ENCODE data around the gene SMIM41. TPM values are rescaled to one million over a fixed set of nuclear protein-coding genes. Genes with fewer than 3 reads are reported as not detected.

The SMIM41 gene
- total RNA-seq, 2 experiments from 2014 or later: not detected

- ChIA-PET POLR2A (interaction anchor here (1.7 kb wide), 1 partner anchor 9 kb away, joined by 4 read pairs; the partner anchor contains the start of gene NR4A1), CTCF (interaction anchor here (0.9 to 15.8 kb wide), 4 partner anchors 15 to 81 kb away, joined by 4 to 261 read pairs (median 5); partner anchors contain the start of gene ATG101)
- peak; percentile 57 for DNase-seq
- H3K36me3 Mint-ChIP-seq: peaks cover 1% of the 10 kb centered on the region
- H3K9me3 Mint-ChIP-seq: no peaks in the 10 kb centered on the region
- H3K4me3 Mint-ChIP-seq: peak overlapping the region; percentile 25
- H3K27me3 Mint-ChIP-seq: no peaks in the 10 kb centered on the region
- peaks cover 34% of the 10 kb centered on the region for H3K4me1 Mint-ChIP-seq (ENCODE audit: low read depth)
- H3K27ac Mint-ChIP-seq: no peak overlapping the region
- intact Hi-C loops (cut with micrococcal nuclease): no loop called here
These were observed 37.8 kb upstream of the SMIM41 start for GRCh38 chr12:52041695-52042123.

GRCh38 chr12:52042706-52043385 lies 36.7 kb upstream of the SMIM41 start:
- Mint-ChIP-seq H3K27me3 (no peaks in the 10 kb centered on the region), H3K4me3 (no peak overlapping the region), H3K27ac (no peak overlapping the region), H3K4me1 (ENCODE audit: low read depth) (peaks cover 32% of the 10 kb centered on the region), H3K9me3 (no peaks in the 10 kb centered on the region), H3K36me3 (peaks cover 1% of the 10 kb centered on the region)
- POLR2A ChIA-PET: no interaction called here
- CTCF ChIA-PET: interaction anchor here (15.8 kb wide), 1 partner anchor 16 kb away, joined by 261 read pairs; no protein-coding TSS in a partner anchor
- intact Hi-C loops (cut with micrococcal nuclease): no loop called here
- no peak for DNase-seq

DNA sequence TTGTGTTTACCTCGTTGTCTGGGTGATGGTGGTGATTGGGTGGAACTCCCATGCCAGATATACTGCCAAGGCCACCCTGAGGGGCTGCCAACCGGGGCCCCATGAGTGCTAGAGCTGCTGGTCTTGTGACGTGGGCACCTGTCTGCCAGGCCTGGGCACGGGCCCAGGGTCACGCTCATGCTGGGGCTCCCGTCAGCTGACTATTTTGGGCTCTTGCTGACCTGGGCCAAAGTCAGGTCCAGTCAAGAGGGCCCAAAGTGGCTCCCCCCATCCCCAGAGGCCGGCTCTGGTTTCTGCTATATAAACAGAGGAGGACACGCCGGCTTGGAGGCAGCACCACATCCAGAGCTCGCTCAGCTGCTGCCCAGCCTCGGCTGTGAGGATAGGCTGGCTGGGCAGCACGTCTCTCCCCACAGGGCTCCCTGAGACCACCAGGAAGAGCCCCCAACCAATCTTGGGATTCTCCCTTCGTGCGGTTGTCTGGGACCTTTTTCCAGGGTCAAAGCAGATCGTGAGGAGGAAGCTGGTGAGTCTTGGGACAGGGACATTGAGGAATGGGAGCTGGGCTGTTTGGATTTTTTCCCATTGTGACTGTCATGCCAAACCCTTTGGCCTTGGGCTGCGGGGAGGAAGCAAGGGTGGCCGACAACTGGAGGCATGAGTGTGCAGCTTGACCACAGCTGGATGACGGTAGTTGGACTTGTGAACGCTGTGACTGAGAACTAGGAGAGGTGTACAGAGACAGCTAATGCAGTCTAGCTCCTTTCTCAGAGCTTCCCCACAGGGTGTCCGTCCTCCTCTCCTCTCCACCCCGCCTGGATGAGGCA lies 35.9 kb upstream of the SMIM41 start:
- intact Hi-C loops (cut with micrococcal nuclease): no loop called here
- POLR2A ChIA-PET: no interaction called here
- no peak overlapping the region for H3K4me3 Mint-ChIP-seq
- no peak overlapping the region for H3K27ac Mint-ChIP-seq
- no peaks in the 10 kb centered on the region for H3K9me3 Mint-ChIP-seq
- H3K36me3 Mint-ChIP-seq: peaks cover 1% of the 10 kb centered on the region
- no peaks in the 10 kb centered on the region for H3K27me3 Mint-ChIP-seq
- H3K4me1 Mint-ChIP-seq (ENCODE audit: low read depth): peaks cover 28% of the 10 kb centered on the region
- no peak for DNase-seq
- CTCF ChIA-PET: interaction anchor here (0.7 to 15.8 kb wide), 2 partner anchors 17 to 73 kb away, joined by 3 to 261 read pairs; no protein-coding TSS in a partner anchor

GRCh38 chr12:52044292-52044983 lies 35.1 kb upstream of the SMIM41 start:
- H3K4me1 Mint-ChIP-seq (ENCODE audit: low read depth): peaks cover 27% of the 10 kb centered on the region
- CTCF ChIA-PET: interaction anchor here (15.8 kb wide), 1 partner anchor 18 kb away, joined by 261 read pairs; no protein-coding TSS in a partner anchor

DNA sequence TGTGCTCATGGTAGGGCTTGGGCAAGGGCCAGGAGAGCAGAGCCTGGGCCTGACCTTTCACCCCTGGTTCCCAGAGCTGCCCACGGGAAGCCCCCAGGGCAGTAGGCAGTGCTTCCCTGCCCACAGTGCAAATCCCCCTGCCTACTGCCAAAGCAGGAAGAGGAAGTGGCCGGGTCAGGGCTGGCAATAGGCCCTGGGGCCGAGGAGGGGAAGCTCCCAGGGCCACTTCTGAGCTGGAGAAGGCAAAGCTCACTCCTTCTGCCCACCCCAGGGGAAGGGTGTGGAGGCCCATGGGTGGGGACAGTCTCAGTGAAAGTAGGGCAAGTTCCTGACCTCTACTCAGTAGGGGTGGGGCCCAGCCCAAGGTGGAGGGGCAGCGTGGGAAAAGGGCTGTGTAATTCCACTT lies 33.7 kb upstream of the SMIM41 start:
- ChIA-PET CTCF (interaction anchor here (15.8 kb wide), 1 partner anchor 19 kb away, joined by 261 read pairs; no protein-coding TSS in a partner anchor), POLR2A (no interaction called here)
- no peaks in the 10 kb centered on the region for H3K27me3 Mint-ChIP-seq
- DNase-seq: no peak
- intact Hi-C loops (cut with micrococcal nuclease): no loop called here
- H3K4me3 Mint-ChIP-seq: no peak overlapping the region
- no peaks in the 10 kb centered on the region for H3K9me3 Mint-ChIP-seq
- H3K4me1 Mint-ChIP-seq (ENCODE audit: low read depth): peaks cover 29% of the 10 kb centered on the region
- no peak overlapping the region for H3K27ac Mint-ChIP-seq
- peaks cover 1% of the 10 kb centered on the region for H3K36me3 Mint-ChIP-seq

More at GRCh38 chr12:52044292-52044983, 35.1 kb upstream of the SMIM41 start:
- no peak for DNase-seq
- no peaks in the 10 kb centered on the region for H3K9me3 Mint-ChIP-seq
- H3K27me3 Mint-ChIP-seq: no peaks in the 10 kb centered on the region
- POLR2A ChIA-PET: no interaction called here
- intact Hi-C loops (cut with micrococcal nuclease): no loop called here
- H3K36me3 Mint-ChIP-seq: peaks cover 1% of the 10 kb centered on the region
- H3K4me3 Mint-ChIP-seq: no peak overlapping the region
- no peak overlapping the region for H3K27ac Mint-ChIP-seq

DNA sequence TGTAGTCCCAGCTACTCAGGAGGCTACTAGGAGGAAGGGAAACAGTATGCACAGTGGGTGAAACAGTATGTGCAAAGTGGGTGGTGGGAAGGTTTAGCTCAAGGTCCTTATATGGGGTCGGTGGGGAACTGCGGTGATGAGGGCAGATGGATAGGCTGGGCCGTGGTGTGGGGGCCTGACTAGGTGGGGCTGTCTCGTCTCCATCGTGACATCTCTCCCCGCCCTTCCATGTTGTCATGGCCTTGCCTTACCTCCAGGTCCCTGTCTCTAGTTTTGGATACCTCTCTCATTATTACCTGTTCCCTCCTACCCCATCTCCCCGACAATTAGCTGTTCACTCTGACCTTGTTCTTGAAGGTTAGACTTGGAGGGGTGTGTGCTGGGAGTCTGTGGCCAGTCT lies 32.6 kb upstream of the SMIM41 start:
- Mint-ChIP-seq H3K36me3 (peaks cover 3% of the 10 kb centered on the region), H3K4me3 (no peak overlapping the region), H3K27ac (no peak overlapping the region), H3K9me3 (no peaks in the 10 kb centered on the region), H3K4me1 (ENCODE audit: low read depth) (peaks cover 26% of the 10 kb centered on the region), H3K27me3 (no peaks in the 10 kb centered on the region)
- ChIA-PET CTCF (interaction anchor here (1.1 to 15.8 kb wide), 4 partner anchors 20 to 70 kb away, joined by 3 to 261 read pairs (median 4); partner anchors contain the start of gene ATG101), POLR2A (interaction anchor here (0.9 kb wide), 1 partner anchor 8 kb away, joined by 3 read pairs; no protein-coding TSS in a partner anchor)
- intact Hi-C loops (cut with micrococcal nuclease): no loop called here
- DNase-seq: no peak

- Mint-ChIP-seq H3K4me3 (peak overlapping the region; percentile 38), H3K27ac (peak overlapping the region; percentile 87), H3K36me3 (peaks cover 5% of the 10 kb centered on the region), H3K4me1 (ENCODE audit: low read depth) (peaks cover 30% of the 10 kb centered on the region), H3K27me3 (no peaks in the 10 kb centered on the region), H3K9me3 (no peaks in the 10 kb centered on the region)
- POLR2A ChIA-PET: no interaction called here
- DNase-seq: no peak
- CTCF ChIA-PET: interaction anchor here (15.8 kb wide), 1 partner anchor 23 kb away, joined by 261 read pairs; no protein-coding TSS in a partner anchor
- intact Hi-C loops (cut with micrococcal nuclease): no loop called here
These were observed 30.2 kb upstream of the SMIM41 start for GRCh38 chr12:52049286-52049685.

DNA sequence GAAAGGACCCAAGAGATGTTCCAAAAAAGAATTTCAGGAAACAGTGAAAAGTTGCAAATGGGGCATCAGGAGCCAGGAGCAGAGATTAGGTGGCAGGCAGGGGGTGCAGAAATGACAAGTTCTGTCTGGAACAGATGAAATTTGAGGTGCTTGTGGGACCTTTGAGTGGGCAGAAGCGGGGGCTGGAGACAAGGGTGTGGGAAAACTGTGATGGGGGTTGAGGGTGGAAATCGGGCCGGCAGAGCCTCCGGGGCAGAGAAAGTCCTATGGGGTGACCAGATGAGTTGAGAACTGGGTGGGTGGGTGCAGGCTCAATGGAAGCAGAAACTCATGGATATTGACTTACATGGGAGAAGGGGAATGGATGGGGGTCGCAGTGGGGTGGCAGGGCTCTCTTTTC lies 29.8 kb upstream of the SMIM41 start:
- no peak for DNase-seq
- no peaks in the 10 kb centered on the region for H3K27me3 Mint-ChIP-seq
- H3K4me1 Mint-ChIP-seq (ENCODE audit: low read depth): peaks cover 30% of the 10 kb centered on the region
- no peaks in the 10 kb centered on the region for H3K9me3 Mint-ChIP-seq
- ChIA-PET CTCF (no interaction called here), POLR2A (interaction anchor here (2.1 kb wide), 1 partner anchor 20 kb away, joined by 19 read pairs; the partner anchor contains the start of gene ATG101)
- intact Hi-C loops (cut with micrococcal nuclease): no loop called here
- H3K36me3 Mint-ChIP-seq: peaks cover 9% of the 10 kb centered on the region
- peak overlapping the region; percentile 87 for H3K27ac Mint-ChIP-seq
- peak overlapping the region; percentile 88 for H3K4me3 Mint-ChIP-seq

DNA sequence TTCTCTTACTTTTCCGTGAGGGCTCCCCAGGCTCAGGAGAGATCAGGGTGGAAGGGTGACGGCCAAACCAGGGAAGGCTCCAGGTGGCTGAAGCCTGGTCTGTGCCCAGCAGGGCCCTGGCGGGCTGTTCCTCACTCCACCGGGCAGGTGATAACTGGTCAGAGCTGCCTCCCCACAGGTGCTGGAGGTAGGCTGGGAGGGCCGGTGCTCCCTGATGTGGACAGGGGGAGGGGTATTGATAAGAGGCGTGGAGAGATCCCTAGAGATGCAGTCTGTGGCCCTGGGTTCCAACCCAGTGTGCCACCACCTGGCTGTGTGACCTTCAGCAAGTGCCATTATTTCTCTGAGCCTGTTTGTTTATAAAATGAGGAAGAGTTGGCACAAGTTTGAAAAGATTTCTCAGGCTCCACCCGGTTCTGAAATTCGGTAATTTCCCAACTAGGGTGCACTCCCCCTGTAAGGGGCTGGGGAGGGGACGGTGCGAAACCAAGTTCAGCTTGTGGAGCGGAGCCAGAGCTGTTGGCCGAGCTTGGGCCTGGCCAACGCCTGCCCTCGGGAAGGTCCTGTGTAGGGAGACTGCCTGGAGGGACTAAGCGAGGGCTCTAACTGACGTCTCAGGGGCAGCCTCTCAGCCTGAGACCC lies 29.3 kb upstream of the SMIM41 start:
- no peaks in the 10 kb centered on the region for H3K27me3 Mint-ChIP-seq
- peaks cover 30% of the 10 kb centered on the region for H3K4me1 Mint-ChIP-seq (ENCODE audit: low read depth)
- intact Hi-C loops (cut with micrococcal nuclease): no loop called here
- H3K9me3 Mint-ChIP-seq: no peaks in the 10 kb centered on the region
- H3K27ac Mint-ChIP-seq: peak overlapping the region; percentile 87
- peak overlapping the region; percentile 88 for H3K4me3 Mint-ChIP-seq
- DNase-seq: no peak
- ChIA-PET POLR2A (interaction anchor here (0.7 to 2.4 kb wide), 7 partner anchors 9 to 172 kb away, joined by 3 to 26 read pairs (median 6); partner anchors contain the start of gene ATG101), CTCF (interaction anchor here (0.7 to 4.1 kb wide), 9 partner anchors 12 to 70 kb away, joined by 3 to 71 read pairs (median 8); partner anchors contain the start of gene ATG101)
- peaks cover 10% of the 10 kb centered on the region for H3K36me3 Mint-ChIP-seq

DNA sequence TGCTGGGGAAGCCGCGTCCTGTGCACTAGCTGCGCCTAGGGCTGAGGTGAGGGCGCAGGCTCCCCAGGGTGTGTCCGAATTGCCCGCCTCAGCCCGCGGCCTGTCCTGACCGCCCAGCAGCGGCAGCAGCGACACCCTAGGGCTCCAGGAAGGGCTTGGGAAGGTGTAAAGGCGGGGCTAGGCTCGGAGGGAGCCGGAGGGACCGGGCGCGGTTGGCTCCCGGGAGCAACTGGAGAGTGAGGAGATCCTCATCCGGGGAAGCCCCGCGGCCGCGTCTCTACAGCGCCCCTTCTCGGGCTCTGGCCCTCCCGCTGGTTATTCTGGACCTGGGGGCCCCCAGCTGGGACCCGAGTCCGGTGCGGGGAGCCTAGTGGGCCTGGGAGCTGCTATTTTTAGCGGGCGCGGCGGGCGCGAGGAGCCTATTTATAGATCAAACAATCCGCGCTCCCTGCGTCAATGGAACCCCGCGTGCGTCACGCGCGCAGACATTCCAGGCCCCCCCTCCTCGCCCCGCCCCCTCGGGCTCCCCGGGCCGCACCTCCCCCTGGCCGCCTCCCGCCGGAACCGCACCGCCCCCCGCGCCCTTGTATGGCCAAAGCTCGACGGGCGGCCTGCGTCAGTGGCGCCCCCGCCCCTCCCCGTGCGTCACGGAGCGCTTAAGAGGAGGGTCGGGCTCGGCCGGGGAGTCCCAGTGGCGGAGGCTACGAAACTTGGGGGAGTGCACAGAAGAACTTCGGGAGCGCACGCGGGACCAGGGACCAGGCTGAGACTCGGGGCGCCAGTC lies 28.6 kb upstream of the SMIM41 start, which contains the start of gene NR4A1:
NR4A1 (plus strand) TSS at position 685 of the 784 bp plus-strand sequence. CDS start 2,887 bp downstream, outside the sequence.
- H3K27me3 Mint-ChIP-seq: no peaks in the 10 kb centered on the region
- ChIA-PET CTCF (interaction anchor here (0.7 to 4.1 kb wide), 14 partner anchors 12 to 69 kb away, joined by 3 to 71 read pairs (median 6); partner anchors contain the start of gene ATG101), POLR2A (interaction anchor here (0.7 to 2.4 kb wide), 12 partner anchors 10 to 171 kb away, joined by 3 to 26 read pairs (median 4); partner anchors contain the start of genes ATG101 and TAMALIN)
- intact Hi-C loops (cut with micrococcal nuclease): loop anchor here (1.0 kb wide), 5 partner anchors 14 to 44 kb away; partner anchors contain the start of gene ATG101
- peaks cover 10% of the 10 kb centered on the region for H3K36me3 Mint-ChIP-seq
- DNase-seq: peak; percentile 99
- peaks cover 27% of the 10 kb centered on the region for H3K4me1 Mint-ChIP-seq (ENCODE audit: low read depth)
- H3K27ac Mint-ChIP-seq: peak within 1 kb of the TSS; percentile 91
- peak within 1 kb of the TSS; percentile 88 for H3K4me3 Mint-ChIP-seq
- no peaks in the 10 kb centered on the region for H3K9me3 Mint-ChIP-seq
